Measurements from ENCODE around the gene GM2A.

GRCh38 chr5:151254556-151254955 lies 1.6 kb downstream of the GM2A start:
- no peak for TF ChIP-seq POLR2A (IDR thresholded peaks at IDR 0.05)
- no peak for TF ChIP-seq CTCF (IDR thresholded peaks at IDR 0.05)
